HG03045 (cell line): Measurements from ENCODE around the gene MAP6.
"Not testable (repeated sequence)": the region's sequence is repeated elsewhere in the genome, so short reads cannot be mapped to it uniquely, and the experiment has no call there.

Experiments used
- ATAC-seq: cut with Tn5 transposase; IDR thresholded peaks from one replicate; pipeline ENCODE4 v1.9.1; 2021; ENCODE audit warnings: mild to moderate bottlenecking, moderate library complexity; ENCODE audit not compliant: unreplicated experiment

MAP6 gene

DNA sequence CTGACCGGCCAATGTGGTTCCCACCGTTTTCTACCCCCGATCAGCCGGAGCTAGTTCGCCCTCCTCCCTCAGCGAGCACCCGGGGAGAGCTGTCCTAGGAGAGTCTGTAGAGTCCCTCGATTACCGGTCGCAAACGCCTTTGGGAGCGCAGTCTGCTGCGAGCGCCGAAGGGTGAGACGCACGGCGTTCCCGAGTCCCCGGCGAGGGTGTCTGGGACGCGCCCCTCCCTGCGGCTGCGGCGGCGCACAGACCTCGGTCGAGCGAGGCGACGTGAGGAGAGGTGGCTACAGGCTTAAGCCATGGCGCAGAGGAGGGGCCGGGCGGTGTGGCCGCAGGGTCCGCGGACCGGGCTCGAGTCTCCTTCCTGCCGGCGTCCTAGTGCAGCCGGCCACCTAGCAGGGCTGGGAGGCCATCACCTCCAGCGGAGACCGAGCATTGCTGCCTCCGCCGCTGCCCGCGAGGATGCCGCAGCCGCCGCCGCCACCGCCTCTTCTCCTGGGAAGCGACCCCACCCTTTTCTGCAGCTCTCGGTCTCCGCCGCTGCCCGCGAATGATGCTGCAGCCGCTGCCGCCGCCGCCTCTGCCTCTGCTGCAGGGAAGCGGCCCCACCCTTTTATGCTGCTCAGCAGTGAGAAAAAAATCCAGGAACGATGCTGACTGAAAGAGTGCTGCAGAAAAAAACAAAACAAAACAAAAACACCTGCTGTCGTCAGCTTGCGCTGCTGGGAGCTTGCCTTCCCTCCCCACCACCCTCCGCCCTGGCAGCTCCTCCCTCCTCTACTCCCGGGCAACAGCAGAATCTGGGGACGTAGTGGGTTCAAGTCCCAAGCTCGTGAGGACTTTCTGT, at the start of gene MAP6:
MAP6 (minus strand) TSS at position 588 of the 847 bp plus-strand sequence. CDS start 669 bp downstream, outside the sequence.
- no peak for ATAC-seq

DNA sequence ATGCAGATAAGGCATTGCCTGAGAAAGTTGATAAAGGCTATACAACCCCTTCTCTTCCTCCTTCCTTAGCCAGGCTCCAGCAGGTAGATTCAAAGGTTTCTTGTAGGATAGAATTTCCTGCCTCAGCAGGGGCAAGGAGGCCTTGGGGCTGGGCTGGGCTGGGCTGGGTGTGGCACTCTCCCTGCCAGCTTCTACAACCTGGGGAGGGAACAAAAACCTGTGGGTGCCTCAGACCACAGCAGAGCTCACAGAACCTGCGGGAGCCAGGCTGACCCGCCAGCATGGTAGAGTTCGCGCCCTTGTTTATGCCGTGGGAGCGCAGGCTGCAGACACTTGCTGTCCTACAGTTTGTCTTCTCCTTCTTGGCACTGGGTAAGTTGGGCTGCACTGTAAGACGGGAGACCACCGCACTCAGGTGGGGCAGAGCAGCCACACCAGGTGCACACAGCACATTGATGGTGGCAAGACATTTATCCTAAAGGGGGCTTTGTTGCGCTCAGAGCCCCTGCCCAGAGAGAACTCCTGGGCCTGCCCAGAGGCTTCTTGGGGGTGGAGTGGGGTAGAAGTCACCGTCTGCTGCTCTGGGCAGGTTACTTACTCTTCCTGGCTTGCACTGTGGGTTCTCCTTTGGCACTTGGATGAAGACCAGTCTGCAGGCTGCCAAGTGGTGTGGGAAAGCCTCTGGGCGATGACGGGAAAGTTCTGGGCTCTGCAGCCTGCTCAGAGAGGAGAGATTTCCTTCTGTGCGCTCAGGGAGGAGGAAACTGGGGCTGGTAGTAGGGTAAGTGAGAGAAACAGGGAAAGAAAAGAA, 49.0 kb upstream of the MAP6 start, which contains the start of gene MOGAT2:
MOGAT2 (plus strand) TSS at position 231 of the 811 bp plus-strand sequence; CDS start at position 282, 51 bp downstream.
- no peak for ATAC-seq

DNA sequence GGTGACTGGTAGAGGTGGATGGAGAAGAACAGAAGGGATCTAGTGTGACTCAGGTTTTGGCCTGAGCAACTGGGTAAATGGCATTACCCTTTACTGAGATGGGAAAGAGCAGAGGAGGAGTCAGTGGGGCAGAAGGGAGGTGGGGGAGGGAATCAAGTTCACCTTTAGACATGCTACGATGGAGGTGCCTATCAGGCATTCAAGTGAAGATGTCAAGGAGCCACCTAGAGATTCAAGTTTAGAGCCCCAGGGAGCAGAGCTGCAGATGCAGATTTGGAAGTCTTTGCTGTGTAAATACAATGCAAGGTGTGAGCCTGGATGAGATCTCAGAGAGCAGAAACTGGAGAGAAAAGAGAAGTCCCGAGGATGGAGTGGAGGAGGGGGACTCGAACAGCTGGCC, 47.8 kb upstream of the MAP6 start:
- ATAC-seq, result no peak

DNA sequence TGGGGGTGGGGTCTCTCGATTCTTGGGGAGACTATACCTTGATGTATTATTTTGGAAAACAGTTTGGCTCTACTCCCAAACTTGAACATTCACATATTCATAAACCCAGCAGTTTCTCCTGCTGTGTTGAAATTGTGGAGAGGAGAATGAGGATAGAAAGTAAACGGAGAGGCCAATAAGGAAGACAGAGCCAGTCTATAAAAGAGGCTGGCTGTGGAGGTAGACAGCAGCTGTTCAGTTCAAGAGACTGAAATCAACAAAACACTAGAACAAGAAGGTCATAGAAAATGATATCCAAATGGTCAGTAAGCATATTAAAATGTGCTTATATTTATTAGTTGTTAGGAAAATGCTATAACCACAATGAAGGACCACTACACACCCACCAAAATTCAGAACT, 46.9 kb upstream of the MAP6 start:
- no peak for ATAC-seq

DNA sequence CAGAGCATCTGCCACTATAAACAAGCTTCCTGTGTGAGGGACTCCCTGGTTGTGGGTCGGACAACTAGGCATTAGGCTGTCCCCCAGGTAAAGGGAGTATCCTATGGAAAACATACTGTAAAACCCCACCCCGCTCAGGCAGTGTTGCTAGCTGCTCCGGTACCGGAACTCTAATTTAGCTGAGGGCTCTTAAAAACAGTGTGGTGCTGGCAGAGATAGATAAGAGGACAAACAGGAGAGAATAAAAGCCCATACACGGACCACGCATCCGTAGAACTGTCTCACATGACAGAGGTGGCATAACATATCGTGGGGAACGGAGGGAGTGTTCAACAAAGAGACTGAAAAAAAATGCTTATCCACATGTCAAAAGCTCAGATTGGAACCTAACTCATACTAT, 45.4 kb upstream of the MAP6 start:
- ATAC-seq, result no peak

DNA sequence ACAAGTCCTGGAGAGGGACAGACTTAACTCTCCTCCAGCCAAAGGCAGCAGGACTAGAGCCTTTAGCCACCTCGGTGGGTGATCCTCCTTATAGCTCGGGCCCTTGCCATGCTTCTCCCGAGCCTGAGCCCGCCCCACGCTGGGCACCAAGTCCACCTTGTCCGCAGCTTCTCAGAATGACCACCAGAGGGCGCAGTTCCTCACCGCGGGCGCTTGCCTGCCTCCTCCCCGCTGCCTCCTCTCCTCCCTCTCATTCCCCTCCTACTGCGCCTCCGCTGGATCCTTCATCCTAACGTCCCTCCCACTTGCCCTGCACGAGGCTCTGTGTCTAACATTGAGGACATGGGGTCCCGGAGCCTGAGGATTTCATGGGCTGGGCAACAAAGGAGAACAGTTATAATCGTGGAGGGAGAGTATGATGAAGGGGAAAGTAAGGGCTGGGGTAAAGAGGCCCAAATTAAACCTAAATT, 37.5 kb upstream of the MAP6 start:
- no peak for ATAC-seq

DNA sequence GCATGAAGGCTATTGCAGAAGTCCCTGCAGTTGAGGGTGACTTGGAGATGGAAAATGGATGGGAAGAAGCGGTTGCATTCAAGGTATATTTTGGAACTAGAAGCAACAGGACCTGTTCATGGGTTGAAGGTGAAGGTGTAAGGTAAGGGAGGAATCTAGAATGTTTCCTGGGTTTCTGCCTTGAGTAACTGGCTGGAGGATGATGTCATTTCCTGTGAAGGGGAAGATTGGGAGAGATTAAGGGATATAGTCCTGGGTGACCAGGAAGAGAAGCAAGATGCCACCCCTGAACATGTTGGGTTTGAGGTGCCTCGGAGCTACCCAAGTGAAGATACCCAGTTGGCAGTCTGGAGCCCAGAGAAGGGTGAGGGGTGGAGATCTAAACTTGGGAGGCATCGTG, 36.7 kb upstream of the MAP6 start:
- no peak for ATAC-seq

DNA sequence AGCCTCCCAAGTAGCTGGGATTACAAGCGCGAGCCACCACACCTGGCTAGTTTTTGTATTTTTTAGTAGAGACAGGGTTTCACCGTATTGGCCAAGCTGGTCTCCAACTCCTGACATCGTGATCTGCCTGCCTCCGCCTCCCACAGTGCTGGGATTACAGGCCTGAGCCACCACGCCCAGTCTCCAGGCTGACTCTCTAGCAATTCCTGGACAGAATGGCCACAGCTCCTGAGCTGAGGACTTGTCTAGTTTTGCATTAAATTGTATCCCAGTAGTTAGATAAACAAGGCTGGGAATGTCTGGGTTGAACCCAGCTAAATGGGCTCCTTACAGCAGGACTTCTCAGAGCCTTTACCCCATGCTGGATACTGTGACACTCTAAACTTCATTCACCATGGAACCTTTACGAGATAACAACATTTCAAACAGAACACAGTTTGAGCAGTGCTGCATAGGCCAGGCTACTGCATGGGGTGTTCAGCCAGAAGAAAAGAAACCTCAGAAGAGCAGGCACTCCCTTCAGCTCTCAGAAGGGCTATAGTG, 34.9 kb upstream of the MAP6 start:
- no peak for ATAC-seq

DNA sequence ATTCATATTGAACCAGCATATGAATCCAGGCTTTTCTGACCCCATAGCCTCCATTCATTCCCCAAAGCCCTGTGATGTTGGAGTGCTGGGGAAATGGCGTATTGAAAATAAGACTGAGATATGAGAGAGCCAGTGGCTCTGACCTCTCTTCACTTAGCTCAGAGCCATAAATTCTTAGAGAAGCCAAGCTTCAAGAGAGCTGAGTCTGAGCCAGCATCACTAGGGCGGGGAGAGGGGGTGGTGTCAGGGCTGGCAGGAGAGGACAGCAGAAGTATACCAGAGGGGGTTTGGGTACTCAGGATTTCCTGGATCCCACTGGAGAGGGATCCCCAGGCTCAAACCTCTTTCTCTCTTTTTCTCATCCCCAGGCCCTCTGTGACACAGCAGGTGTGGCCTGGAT, 32.1 kb upstream of the MAP6 start:
- ATAC-seq, result no peak

DNA sequence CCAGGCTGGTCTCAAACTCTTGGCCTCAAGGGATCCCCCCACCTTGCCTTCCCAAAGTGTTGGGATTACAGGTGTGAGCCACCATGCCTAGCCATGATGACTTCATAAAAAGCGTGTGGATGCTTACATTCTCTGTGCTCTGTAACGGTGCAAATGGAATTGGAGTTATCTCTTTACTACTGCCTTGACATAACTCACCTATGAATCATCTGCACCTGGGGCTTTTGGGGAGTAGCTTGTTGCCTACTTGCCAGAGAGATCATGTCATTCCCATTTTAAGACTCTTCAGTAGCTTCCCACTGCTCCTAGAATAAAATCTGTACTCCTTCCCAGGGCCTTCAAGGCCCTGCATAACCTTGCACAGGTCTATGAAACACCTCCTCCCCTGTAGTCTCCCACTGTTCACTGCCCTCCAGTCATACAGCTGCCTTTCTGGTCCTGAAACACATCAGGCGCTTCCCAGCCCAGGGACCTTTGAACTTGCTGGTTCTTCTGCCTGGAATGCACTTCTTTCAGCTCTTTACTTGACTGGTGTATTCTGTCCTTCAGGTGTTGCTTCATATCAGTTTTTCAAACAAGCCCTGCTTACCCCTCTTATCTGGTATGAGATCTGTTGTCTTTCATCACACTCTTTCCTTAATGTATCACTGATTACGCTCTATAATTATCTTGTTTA, 29.2 kb upstream of the MAP6 start:
- no peak for ATAC-seq

DNA sequence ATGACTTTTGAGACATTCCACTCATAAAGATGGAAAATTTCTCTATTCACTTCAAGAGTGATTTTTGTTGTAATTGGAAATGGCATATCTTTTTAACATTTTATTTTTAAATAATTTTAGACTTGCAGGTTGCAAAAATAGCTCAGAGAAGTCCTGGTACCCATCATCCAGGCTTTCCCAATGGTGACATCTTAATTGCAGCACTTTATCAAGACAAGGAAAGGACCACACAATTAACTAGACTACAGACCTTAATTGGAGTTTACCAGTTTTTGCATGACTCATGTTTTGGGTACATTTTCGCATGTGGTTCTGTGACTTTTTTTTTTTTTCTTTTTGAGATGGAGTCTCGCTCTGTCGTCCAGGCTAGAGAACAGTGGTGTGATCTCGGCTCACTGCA, 23.0 kb upstream of the MAP6 start:
- ATAC-seq, result no peak

DNA sequence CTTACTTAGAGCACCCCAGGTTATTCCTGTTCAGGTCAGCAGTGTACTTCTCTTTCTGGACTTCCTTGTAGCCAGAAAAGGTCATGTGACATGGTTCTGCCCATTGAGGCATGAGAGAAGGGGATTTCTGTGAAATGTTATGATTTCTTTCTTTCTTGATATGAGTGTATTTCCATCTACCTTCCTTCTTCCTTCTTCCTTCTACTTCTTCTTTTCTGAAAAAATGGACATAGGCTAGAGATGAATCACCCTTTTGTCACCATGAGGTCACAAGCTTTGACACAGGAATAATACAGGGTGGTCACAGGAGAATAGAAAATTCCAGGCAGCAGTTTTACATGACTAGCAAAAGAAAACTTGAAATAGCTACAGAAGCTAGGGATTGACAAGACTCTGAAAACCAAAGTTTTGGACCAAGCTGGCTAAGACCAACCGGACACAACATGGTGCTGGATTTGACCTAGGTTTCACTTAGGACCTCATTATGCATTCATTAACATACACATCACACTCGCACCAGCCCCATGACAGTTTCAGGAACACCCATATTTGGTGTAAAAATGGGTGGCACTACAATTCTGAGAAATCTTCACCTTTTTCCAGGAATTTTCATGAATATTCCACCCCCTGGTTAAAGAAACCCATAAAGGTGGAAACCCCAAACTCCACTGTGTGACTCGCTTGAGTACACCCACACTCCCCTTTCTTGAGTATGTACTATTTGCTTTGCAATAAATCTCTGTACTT, 21.2 kb upstream of the MAP6 start:
- no peak for ATAC-seq

DNA sequence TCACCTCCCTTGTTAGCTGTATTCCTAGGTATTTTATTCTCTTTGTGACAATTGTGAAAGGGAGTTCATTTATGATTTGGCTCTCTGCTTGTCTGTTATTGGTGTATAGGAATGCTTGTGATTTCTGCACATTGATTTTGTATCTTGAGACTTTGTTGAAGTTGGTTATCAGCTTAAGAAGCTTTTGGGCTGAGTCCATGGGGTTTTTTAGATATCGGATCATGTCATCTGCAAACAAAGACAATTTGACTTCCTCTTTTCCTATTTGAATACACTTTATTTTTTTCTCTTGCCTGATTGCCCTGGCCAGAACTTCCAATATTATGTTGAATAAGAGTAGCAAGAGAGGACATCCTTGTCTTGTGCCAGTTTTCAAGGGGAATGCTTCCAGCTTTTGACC, 15.0 kb upstream of the MAP6 start:
- ATAC-seq, result not testable (repeated sequence)

DNA sequence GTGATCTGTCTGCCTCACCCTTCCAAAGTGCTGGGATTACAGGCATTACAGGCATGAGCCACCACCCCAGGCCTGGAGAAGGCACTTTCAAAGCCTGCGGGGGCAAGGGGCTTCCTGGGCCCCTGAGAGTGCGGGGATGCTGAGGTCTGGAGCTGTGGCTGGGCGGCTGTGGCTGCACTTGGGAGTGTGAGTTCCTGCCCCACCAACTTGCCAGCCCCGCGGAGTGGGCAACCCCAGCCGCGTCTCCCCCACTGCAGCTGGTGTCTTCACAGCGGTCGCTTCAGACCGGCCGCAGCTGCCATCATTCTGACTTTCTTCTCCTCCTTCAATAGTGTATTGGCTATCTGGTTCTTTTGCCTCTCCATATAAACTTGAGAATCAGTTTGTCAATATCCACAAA, 10.7 kb upstream of the MAP6 start:
- no peak for ATAC-seq

DNA sequence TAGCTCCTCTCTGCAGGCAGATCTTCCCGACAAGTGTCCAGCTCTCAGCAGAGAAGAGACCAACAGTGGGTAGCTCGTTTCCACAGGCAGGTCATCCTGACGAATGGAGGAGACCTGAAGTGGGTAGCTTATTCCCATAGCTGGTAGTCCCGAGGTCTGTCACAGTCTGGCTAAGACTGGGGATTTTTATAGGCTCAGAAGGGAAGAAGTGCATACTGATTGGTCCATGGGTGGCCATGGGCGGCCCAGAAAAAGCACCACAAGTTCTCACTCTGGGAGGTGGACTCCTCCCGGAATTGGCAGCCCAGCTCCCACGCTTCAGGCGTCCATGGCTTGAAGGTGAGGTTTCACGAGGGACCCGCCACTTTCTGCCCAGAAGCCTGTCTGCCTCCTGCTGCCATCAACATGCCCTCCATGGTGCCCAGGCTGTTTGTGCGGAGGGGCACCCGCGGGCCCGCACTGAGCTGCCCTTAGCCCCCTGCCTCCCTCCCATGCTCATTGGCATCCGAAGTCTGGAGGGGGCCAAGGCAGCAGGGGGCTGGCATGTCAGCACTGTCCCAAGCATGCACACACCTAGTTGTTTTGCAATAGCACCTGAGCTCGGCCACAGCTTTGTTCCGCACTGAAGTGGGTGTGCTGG, 9.9 kb upstream of the MAP6 start:
- no peak for ATAC-seq

DNA sequence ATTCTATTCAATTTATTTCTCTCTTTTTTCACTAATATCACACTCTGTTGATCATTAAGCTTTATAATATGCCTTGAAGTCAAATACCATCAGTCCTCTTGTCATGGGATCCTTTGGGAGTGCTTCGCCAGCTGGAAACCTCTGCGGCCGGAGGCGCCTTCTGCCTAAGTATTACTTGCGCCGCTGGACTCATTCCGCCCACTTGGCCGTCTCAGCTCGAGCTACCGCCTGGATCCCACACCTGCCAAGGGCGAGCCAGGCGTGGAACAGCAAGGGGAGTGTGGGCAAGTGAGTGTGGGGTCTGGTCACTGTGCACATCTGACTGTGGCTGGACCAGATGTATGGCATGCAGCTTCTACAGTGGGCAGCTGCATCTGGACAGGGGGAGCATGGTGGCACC, 9.1 kb upstream of the MAP6 start:
- no peak for ATAC-seq

DNA sequence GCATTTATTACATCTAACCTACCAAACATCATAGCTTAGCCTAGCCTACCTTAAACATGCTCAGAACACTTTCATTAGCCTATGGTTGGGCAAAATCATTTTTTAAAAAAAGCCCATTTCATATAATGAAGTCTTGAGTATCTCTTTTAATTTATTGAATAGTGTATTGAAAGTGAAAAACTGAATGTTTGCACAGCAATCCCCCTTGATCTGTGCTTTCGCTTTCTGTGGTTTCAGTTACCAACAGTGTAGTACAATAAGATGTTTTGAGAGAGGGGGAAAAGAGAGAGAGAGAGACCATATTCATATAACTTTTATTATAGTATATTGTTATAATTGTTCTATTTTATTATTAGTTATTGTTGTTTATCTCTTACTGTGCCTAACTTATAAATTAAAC, 8.4 kb upstream of the MAP6 start:
- no peak for ATAC-seq

DNA sequence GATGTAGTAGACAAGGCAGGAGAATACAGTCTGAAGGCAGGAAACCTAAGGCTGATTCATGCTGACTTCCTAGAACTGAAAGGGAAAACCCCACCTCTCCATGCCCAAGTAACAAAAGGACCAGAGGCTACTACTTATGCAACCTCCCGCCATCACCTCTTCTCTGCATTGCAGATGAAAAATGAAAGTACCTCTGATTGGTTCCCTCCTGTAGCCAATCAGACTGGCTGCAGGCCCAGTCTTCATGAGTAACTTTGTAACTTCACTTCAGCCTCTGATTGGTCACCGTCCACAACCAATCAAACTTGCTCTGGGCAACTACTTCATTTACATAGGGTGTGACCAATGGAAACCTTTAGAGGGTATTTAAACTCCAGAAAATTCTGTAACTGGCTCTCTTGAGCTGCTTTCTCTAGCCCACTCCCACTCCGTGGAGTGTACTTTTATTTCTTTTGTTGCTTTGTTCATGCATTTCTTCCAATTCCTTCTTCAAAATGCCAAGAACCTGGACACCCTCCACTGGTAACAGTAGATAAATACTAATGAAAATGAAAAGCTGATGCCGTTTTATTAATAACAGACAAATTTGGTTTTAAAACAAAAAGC, 5.2 kb upstream of the MAP6 start:
- no peak for ATAC-seq

DNA sequence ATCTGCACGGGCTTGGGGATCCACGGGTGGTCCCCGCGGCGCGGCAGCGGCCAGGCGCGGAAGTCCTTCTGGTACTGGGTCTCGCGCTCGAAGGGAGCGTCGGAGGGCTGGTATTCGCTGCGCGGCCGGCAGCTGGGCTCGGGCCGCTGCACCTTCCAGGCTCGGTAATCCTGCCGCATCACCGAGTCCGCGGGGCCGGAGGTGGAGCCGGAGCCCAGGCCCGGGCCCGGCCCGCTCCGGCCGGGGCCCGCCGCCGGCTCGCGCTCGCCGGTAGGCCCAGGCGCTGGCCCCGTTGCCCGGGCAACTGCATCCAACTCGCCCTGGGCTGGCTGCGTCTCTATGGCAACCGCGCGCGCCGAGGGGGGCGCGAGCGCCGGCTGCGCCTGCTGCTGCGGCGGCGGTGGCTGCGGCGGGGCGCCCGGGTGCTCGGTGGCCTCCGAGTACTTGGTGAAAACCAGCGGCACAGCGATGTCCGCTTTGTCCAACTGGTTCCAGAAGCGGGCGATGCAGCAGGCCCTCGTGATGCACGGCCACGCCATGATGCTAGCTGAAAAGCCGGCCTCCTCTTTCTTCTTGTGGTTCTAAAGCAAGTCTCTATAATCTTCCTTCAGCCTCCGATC, 897 bp downstream of the MAP6 start:
- ATAC-seq, result no peak
